ENCODE measurements around the gene LMNA.
"Not testable (repeated sequence)": the region's sequence is repeated elsewhere in the genome, so short reads cannot be mapped to it uniquely, and the experiment has no call there.

LMNA gene

GRCh38 chr1:156104861-156105832 is 9.4 kb upstream of the LMNA start:
- no peak for FAIRE-seq

DNA sequence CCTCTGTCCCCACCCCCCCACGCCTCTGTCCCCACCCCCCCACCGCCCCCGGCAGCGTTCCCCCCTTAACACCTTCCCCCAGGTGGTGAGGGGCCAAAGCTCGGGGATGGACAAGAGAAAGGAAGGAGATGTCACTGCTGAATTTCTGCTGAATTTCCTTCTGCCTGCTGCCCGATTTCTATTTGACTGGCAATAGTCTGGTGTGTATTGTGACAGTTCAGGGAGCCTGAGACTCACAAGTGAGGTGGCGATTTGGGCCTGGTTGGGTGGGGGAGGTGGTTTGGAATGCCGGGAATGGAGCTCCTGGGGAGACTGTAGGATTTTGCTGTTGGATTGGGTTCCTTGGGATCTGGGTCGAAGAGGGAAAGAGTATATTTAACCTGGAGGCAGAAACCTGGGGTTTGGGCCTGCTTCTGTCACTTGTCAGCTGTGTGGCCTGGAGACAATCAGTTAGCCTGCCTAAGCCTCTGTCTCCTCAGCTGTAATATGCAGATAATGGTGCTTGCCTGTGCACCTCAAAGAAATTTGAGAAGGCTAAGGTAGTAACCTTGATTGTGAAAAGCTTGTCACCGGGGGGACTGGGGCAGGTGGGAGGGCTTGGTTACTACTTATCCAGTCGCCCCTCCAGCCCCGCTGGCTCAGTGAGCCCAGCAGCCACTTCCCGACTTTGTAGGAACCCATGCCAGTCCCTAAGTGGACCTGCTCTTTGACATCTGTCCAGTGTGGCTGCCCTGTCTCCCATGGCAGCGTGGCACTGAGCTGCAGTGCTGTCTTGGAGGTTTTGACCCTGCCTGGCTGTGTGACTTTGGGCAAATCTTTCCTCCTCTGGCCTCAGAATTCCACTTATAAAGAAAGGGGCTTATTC is 7.7 kb upstream of the LMNA start:
- FAIRE-seq = no peak

- no peak for FAIRE-seq
These were observed 6.5 kb upstream of the LMNA start for GRCh38 chr1:156108057-156108456.

- FAIRE-seq = no peak
These were observed 5.8 kb upstream of the LMNA start for GRCh38 chr1:156108664-156109241.

GRCh38 chr1:156110252-156110651 is 4.3 kb upstream of the LMNA start:
- FAIRE-seq = no peak

GRCh38 chr1:156111355-156111962 is 3.1 kb upstream of the LMNA start:
- no peak for FAIRE-seq

DNA sequence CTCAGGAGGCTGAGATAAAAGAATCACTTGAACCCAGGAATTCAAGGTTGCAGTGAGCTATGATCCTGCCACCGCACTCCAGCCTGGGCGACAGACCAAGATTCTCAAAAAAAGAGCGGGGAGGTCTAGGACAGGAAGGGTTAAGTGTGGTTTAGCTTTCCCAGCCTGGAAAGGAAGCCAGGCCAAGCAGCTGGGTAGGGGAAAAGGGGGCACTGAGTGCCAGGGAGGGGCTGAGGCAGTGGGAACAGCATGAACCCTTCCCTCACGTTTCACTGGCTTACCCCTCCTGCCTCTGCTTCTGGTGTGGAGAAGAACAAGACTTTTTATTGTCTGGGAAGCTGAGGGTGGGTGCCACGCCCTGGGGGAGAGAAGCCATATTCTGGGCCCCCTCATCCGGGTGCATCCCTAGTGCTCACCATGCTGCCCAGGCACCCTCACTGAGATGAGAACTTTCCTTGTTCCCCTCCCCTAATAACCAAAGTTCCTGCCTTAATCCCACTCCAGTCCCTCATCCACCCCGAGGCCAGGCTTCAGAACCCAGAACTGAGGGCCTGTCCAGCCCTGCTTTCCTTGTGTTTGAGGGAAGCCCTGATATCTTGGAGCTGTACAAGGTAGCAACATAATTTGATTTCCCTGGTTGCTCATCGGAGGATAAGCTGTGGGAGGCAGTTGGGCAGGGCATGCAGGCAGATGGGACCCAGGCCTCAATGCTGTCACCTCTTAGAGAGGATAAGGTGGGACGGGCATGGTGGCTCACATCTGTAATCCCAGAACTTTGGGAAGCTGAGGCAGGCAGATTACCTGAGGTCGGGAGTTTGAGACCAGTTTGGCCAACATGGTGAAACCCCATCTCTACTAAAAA is 2.0 kb upstream of the LMNA start:
- FAIRE-seq = no peak

- FAIRE-seq = no peak
These were observed 1.1 kb upstream of the LMNA start for GRCh38 chr1:156113282-156113950.

DNA sequence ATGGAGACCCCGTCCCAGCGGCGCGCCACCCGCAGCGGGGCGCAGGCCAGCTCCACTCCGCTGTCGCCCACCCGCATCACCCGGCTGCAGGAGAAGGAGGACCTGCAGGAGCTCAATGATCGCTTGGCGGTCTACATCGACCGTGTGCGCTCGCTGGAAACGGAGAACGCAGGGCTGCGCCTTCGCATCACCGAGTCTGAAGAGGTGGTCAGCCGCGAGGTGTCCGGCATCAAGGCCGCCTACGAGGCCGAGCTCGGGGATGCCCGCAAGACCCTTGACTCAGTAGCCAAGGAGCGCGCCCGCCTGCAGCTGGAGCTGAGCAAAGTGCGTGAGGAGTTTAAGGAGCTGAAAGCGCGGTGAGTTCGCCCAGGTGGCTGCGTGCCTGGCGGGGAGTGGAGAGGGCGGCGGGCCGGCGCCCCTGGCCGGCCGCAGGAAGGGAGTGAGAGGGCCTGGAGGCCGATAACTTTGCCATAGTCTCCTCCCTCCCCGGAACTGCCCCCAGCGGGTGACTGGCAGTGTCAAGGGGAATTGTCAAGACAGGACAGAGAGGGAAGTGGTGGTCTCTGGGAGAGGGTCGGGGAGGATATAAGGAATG is 505 bp downstream of the LMNA start:
- no peak for FAIRE-seq

DNA sequence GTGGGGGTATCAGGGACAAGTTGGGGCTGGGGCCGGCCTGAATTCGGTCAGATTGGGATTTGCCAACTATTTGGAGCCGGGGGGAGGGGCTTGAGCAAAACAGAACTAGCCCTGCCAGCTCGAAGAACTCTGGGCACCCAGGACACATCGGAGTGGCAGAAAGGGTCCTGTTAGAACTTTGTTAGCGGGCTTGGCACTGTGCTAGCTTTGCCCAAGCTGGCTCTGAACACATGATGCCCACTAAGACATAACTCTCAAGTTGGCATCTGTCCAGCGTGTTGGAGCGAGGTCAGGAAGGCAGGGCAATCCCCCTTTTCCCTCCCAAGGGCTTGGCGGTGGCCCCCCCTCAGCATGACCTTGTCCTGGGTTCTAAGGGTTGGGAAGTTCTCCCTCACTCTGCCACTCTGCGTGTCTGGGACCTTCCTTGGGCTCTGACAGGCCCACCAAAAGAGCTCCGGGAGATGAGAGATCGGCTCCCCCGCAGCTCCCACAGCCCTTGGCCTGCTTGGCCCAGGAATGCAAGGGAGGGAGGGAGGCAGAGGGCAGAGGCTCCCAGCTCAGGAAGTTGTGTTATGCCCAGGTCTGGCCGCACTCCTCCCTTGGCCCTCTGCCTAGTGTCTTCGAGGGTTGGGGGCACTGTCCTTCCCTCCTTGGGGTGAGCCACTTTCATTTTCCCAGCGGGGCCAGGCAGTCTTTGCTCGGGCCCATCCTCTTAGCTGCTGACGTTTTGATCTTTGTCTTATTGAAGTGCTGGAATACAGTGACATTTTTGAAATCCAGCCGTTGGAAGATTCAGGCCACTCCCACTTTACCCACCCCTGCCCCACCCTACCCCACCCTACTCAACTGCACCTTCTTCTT is 1.2 kb downstream of the LMNA start:
- FAIRE-seq = no peak

DNA sequence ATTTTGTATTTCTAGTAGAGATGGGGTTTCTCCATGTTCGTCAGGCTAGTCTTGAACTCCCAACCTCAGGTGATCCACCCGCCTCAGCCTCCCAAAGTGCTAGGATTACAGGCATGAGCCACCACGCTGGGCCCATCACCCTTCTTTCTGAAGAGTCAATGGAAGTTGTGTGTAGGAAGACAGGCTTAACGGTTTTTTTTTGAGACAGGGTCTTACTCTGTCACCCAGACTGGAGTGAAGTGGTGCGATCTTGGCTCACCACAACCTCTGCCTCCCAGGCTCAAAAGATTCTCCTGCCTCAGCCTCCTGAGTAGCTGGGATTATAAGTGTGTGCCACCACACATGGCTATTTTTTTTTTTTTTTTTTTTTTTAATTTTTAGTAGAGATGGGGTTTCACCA is 2.2 kb downstream of the LMNA start:
- not testable (repeated sequence) for FAIRE-seq

GRCh38 chr1:156117414-156118176 is 3.1 kb downstream of the LMNA start:
- FAIRE-seq = no peak

GRCh38 chr1:156118177-156118868 is 3.8 kb downstream of the LMNA start:
- no peak for FAIRE-seq

DNA sequence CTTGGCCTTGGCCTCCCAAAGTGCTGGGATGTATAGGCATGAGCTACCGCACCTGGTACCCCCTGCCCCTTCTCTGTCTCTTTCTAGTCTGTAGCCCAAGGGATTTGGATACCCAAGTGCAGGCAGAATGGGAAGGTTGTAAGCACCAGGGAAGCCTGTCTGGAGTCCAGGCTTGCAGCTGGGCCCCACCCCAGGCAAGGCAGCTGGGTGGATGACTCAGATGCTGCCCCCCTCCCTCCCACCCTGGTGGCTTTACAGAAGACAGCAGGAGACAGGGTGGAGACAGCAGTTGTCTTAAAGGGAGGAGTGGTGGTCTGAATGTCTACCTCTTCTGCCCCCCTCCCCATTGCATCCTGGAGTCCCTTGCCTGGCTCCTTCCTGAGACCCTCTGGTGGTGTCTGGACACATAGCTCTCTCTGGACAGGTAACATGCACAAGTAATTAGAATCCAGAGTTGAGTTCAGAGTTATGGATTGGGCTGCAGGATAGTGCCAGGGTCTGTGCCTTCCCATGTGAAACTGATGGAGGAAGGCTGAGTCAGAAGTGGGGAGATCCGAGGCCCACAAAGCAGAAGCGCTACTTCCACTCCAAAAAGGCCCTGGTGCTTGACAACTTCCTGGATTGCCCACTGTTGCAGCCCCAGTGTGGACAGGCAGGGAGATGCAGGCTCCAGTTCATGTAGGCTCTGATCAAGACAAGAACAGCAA is 5.1 kb downstream of the LMNA start:
- no peak for FAIRE-seq

- FAIRE-seq = no peak
These were observed 5.8 kb downstream of the LMNA start for GRCh38 chr1:156120318-156120717.

- FAIRE-seq = not testable (repeated sequence)
These were observed 6.5 kb downstream of the LMNA start for GRCh38 chr1:156121005-156121404.

DNA sequence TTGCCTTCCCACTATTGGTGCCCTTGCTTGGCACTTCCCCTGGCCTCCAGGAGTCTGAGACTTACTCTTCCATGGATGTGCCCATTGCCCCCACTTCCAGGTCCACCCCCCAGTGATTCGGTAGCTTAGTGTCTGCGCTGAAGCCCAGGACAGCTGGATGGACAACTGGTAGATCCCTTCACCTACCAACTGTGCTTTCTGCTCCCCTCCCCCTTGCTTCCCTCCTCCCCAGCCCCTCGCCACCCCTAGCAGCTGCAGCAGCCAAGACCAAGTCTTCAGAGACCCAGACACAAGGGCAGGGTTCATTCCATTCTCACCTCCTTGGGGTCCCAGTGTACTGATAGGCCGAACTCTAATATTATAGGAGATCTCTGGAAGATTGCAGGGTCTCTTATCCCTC is 6.9 kb downstream of the LMNA start:
- no peak for FAIRE-seq

DNA sequence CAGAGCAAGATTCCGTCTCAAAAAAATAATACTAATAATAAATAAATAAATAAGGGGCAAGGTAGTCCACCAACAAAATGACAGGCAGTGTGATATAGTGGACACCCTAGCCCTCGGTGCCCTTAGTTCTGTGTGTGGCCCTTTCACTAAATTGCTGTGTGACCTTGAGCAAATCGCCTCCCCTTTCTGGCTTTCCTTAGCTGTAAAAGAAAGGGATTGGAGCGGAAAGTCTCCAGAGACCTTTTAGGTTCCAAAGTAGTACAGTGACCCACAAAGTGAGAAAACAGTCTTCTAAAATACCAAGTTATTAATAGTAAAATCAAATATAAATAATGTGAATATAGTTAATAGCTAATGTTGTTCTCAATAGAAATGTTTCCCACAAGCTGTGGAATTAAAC is 7.6 kb downstream of the LMNA start:
- FAIRE-seq = no peak
